Panc1 (cell line): ENCODE data around the gene ETHE1. TPM values are rescaled to one million over a fixed set of nuclear protein-coding genes. Genes with fewer than 3 reads are reported as not detected.
"Not testable (repeated sequence)": the region's sequence is repeated elsewhere in the genome, so short reads cannot be mapped to it uniquely, and the experiment has no call there.

Source experiments
- ATAC-seq: fragments of 200-7000 bp; cut with Tn5 transposase; 2 replicates; pipeline ENCODE4 v1.9.1; 2020; ENCODE audit warnings: mild to moderate bottlenecking, moderate library complexity
- BruUV-seq: library from RNA; stranded (reverse); fragments of 400-500 nt; replicated peaks from 2 replicates; lab custom pipeline; 2021; lab: Mats Ljungman, UMichigan
- CTCF ChIA-PET: fragments of 300-600 bp; sonication (Branson Sonifier 250); formaldehyde crosslinking; loops from one replicate; lab custom pipeline; 2022; ENCODE audit warnings: antibody characterized with exemption; lab: Charles Lee
- POLR2A ChIA-PET: fragments of 300-600 bp; sonication (Branson Sonifier 250); formaldehyde crosslinking; loops from one replicate; lab custom pipeline; 2022; ENCODE audit warnings: antibody characterized with exemption; lab: Charles Lee
- DNase-seq: peaks from one replicate; pipeline ENCODE4 v3.0.0-alpha.2; 2010; ENCODE audit warnings: low read depth, low spot score
- H3K27ac ChIP-seq: 2 replicates; pipeline ENCODE4 v1.5.1; 2011; ENCODE audit warnings: mild to moderate bottlenecking, low read length, inconsistent platforms
- H3K27me3 ChIP-seq: fragments of 200-500 bp; sonication (Bioruptor generic); 2 replicates; pipeline ENCODE4 v1.6.0; 2014; ENCODE audit warnings: low read length, inconsistent platforms; ENCODE audit not compliant: control insufficient read depth, insufficient read depth
- H3K36me3 ChIP-seq: fragments of 200-500 bp; sonication (Bioruptor generic); 2 replicates; pipeline ENCODE4 v1.5.1; 2014; ENCODE audit warnings: inconsistent platforms, mild to moderate bottlenecking, low read length, moderate library complexity; ENCODE audit not compliant: control insufficient read depth, insufficient read depth
- H3K4me1 ChIP-seq: 2 replicates; pipeline ENCODE4 v1.5.1; 2011; ENCODE audit warnings: inconsistent platforms, mild to moderate bottlenecking, low read length, moderate library complexity; ENCODE audit not compliant: control insufficient read depth, insufficient read depth
- H3K4me3 ChIP-seq, 2 experiments: 2 replicates each; pipeline ENCODE4 v1.5.1; 2011 to 2012; ENCODE audit warnings: low read depth in 2 of 2, low read length in 2 of 2, mild to moderate bottlenecking in 2 of 2, inconsistent platforms in 1 of 2, moderate library complexity in 1 of 2
- H3K9me3 ChIP-seq: fragments of 200-500 bp; sonication (Bioruptor generic); 2 replicates; pipeline ENCODE4 v1.5.1; 2014; ENCODE audit warnings: low read depth, mild to moderate bottlenecking, inconsistent platforms, low read length, moderate library complexity; ENCODE audit not compliant: control insufficient read depth, insufficient read depth
- POLR2AphosphoS5 ChIP-seq: IDR thresholded peaks from 2 replicates; pipeline ENCODE4 v1.6.1; 2012; ENCODE audit warnings: mild to moderate bottlenecking, low read depth, low read length, moderate library complexity
- SIN3A ChIP-seq: IDR thresholded peaks from 2 replicates; pipeline ENCODE4 v1.6.1; 2012; ENCODE audit warnings: low read depth, mild to moderate bottlenecking, low read length, moderate library complexity, borderline replicate concordance; ENCODE audit not compliant: insufficient read depth
- TCF7L2 ChIP-seq: IDR thresholded peaks from 2 replicates; pipeline ENCODE4 v1.6.1; 2011; ENCODE audit warnings: mild to moderate bottlenecking, low read depth, low read length, inconsistent platforms
- in situ Hi-C: cut with HindIII; loops from 2 replicates; pipeline ENCODE4 v1.10.0; 2016; ENCODE audit warnings: low sequenced_read_pairs, low pct_unique_long_range_greater_than_20kb
- intact Hi-C: fragments of 100-400 bp; cut with micrococcal nuclease; formaldehyde crosslinking; loops from one replicate; pipeline ENCODE4 v1.10.0; 2022; ENCODE audit not compliant: unreplicated experiment
- total RNA-seq: library from RNA; stranded (reverse); gene quantifications from one replicate; pipeline ENCODE4 v1.2.1, GENCODE V29; 2021; ENCODE audit not compliant: unreplicated experiment
- TF ChIP-seq, protein P1 (sequence below), 2 experiments: IDR thresholded peaks; 2 replicates each; pipeline ENCODE4 v1.6.1; 2011 to 2012; ENCODE audit warnings: low read depth in 2 of 2, control low read depth in 1 of 2, low read length in 1 of 2, mild to moderate bottlenecking in 1 of 2, moderate library complexity in 1 of 2; ENCODE audit not compliant: insufficient read depth in 1 of 2
- TF ChIP-seq, protein P2 (sequence below): fragments of 450-650 bp; IDR thresholded peaks from 2 replicates; pipeline ENCODE4 v1.5.1; 2017; ENCODE audit warnings: mild to moderate bottlenecking

Gene ETHE1
- total RNA-seq, 1 experiment from 2014 or later = 15.6 TPM

DNA sequence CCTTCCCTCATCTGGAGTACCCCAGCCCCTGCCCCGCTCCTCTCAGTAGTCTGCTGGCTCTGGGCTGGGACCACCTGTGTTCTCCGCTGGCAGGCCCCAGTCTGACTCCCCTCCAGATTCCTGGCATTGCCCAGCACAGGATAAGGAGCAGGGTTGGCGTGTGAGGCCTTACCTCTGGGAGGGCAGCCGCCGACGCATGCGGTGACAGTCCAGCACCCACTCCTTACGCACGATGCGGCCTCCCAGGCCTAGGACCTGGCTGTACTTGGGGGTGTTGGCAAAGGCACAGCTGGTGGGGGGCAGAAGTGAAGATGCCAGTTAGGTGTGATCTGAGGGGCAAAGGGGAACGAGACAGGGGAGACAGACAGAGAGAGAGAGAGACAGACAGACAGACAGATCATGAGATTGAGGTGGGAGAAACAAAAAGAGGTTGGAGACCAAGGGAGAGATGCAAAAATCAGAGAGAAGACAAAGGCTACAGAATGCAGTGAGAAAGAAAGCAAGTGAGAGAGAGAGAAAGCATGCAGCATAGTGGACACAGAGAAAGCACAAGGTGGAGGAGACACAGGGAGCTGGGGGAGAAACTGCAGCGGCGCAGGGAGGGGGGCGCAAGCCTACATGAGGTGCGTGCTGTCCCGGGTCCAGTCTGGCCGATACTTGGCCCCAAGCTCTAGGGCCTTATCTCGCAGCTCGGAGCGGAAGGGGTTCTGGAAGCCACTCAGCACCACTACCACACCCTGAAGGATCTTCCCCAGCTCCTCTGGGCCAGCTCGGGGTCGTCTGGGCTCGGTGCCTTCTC lies 24.6 kb upstream of the ETHE1 start:
- H3K27ac ChIP-seq = no peak overlapping the region
- in situ Hi-C loops = no loop called here
- H3K4me1 ChIP-seq = no peaks in the 10 kb centered on the region
- H3K9me3 ChIP-seq = no peaks in the 10 kb centered on the region
- BruUV-seq = no TSS peak
- no peaks in the 10 kb centered on the region for H3K27me3 ChIP-seq
- DNase-seq = no peak
- intact Hi-C loops = no loop called here
- no peak overlapping the region for H3K4me3 ChIP-seq
- TF ChIP-seq, protein P1, sequence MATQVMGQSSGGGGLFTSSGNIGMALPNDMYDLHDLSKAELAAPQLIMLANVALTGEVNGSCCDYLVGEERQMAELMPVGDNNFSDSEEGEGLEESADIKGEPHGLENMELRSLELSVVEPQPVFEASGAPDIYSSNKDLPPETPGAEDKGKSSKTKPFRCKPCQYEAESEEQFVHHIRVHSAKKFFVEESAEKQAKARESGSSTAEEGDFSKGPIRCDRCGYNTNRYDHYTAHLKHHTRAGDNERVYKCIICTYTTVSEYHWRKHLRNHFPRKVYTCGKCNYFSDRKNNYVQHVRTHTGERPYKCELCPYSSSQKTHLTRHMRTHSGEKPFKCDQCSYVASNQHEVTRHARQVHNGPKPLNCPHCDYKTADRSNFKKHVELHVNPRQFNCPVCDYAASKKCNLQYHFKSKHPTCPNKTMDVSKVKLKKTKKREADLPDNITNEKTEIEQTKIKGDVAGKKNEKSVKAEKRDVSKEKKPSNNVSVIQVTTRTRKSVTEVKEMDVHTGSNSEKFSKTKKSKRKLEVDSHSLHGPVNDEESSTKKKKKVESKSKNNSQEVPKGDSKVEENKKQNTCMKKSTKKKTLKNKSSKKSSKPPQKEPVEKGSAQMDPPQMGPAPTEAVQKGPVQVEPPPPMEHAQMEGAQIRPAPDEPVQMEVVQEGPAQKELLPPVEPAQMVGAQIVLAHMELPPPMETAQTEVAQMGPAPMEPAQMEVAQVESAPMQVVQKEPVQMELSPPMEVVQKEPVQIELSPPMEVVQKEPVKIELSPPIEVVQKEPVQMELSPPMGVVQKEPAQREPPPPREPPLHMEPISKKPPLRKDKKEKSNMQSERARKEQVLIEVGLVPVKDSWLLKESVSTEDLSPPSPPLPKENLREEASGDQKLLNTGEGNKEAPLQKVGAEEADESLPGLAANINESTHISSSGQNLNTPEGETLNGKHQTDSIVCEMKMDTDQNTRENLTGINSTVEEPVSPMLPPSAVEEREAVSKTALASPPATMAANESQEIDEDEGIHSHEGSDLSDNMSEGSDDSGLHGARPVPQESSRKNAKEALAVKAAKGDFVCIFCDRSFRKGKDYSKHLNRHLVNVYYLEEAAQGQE (IDR thresholded peaks at IDR 0.05; ENCODE audit: insufficient read depth in 1 of 2, low read depth in 2 of 2, low read length in 1 of 2) = no peak
- TF ChIP-seq, protein P2, sequence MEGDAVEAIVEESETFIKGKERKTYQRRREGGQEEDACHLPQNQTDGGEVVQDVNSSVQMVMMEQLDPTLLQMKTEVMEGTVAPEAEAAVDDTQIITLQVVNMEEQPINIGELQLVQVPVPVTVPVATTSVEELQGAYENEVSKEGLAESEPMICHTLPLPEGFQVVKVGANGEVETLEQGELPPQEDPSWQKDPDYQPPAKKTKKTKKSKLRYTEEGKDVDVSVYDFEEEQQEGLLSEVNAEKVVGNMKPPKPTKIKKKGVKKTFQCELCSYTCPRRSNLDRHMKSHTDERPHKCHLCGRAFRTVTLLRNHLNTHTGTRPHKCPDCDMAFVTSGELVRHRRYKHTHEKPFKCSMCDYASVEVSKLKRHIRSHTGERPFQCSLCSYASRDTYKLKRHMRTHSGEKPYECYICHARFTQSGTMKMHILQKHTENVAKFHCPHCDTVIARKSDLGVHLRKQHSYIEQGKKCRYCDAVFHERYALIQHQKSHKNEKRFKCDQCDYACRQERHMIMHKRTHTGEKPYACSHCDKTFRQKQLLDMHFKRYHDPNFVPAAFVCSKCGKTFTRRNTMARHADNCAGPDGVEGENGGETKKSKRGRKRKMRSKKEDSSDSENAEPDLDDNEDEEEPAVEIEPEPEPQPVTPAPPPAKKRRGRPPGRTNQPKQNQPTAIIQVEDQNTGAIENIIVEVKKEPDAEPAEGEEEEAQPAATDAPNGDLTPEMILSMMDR = no peak
- ChIA-PET POLR2A (no interaction called here), CTCF (no interaction called here)
- no peak for ATAC-seq
- H3K36me3 ChIP-seq = no peaks in the 10 kb centered on the region

DNA sequence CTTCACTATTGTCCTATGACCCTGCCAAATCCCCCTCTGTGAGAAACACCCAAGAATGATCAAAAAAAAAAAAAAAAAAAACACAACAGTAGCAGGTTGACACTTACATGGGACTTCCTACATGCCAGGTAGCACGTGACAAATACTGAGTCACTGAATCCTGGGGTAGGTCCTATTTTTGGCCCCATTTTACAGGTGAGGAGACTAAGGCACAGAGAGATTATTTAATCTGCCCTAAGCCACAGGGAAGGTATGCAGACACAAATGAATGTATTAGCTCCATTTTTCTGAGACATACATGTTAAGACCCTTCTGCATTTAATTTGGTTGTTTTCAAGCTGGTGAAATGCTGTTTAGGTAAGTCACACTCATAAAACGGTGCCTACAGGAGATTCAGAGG lies 21.7 kb upstream of the ETHE1 start:
- H3K27ac ChIP-seq = no peak overlapping the region
- TF ChIP-seq TCF7L2 (no peak), SIN3A (no peak), POLR2AphosphoS5 (no peak)
- TF ChIP-seq, protein P2 = no peak
- TF ChIP-seq, protein P1 (IDR thresholded peaks at IDR 0.05; ENCODE audit: insufficient read depth in 1 of 2, low read depth in 2 of 2, low read length in 1 of 2) = no peak
- H3K4me1 ChIP-seq = no peaks in the 10 kb centered on the region
- in situ Hi-C loops (no loop called here), intact Hi-C loops (no loop called here)
- H3K9me3 ChIP-seq = no peaks in the 10 kb centered on the region
- no TSS peak for BruUV-seq
- ChIA-PET POLR2A (no interaction called here), CTCF (no interaction called here)
- no peak overlapping the region for H3K4me3 ChIP-seq
- no peaks in the 10 kb centered on the region for H3K27me3 ChIP-seq
- H3K36me3 ChIP-seq = no peaks in the 10 kb centered on the region
- no peak for DNase-seq
- ATAC-seq = no peak

DNA sequence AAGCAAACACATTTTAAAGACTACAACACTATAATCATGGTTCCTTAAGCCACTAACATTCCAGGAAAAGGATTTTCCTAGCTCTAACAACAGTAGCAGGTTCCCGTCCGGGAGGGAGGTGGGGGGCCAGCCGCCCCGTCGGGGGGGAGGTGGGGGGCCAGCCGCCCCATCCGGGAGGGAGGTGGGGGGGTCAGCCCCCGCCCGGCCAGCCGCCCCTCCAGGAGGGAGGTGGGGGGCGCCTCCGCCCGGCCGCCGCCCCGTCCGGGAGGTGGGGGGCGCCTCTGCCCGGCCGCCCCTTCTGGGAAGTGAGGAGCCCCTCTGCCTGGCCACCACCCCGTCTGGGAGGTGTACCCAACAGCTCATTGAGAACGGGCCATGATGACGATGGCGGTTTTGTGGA lies 20.9 kb upstream of the ETHE1 start:
- intact Hi-C loops, DNase-seq, BruUV-seq, H3K4me3 ChIP-seq, H3K36me3 ChIP-seq, ATAC-seq, CTCF ChIA-PET, in situ Hi-C loops, H3K27me3 ChIP-seq, H3K9me3 ChIP-seq, POLR2A ChIA-PET, H3K27ac ChIP-seq, H3K4me1 ChIP-seq: not testable (repeated sequence)
